GM19463 (cell line): ENCODE measurements around the gene USH2A.
"Not testable (repeated sequence)": the region's sequence is repeated elsewhere in the genome, so short reads cannot be mapped to it uniquely, and the experiment has no call there.

Source experiments
- ATAC-seq: cut with Tn5 transposase; IDR thresholded peaks from one replicate; pipeline ENCODE4 v1.9.1; 2021; ENCODE audit warnings: mild to moderate bottlenecking, moderate library complexity; ENCODE audit not compliant: unreplicated experiment

USH2A gene

DNA sequence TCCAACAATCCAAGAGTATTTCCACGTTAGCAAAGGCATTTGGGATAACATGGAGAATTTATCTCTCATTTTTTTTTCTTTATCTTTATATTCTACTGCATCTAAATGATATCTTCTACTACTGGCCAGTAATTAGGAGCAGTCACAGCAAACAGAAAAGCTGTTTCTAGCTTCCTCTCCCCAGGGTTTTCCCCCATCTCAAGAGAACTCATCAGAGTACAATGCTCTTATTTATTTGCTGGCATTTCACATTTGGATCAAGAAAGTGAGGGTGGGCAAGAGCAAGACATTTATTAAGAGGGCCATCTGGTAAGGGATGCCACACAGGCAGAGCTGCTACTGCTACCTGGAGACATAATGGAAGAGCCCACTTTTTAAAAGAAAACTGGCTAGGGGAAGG lies 368.2 kb downstream of the USH2A start:
- no peak for ATAC-seq

GRCh38 chr1:216054600-216054999 lies 368.6 kb downstream of the USH2A start:
- ATAC-seq, result no peak

GRCh38 chr1:216051071-216051470 lies 372.2 kb downstream of the USH2A start:
- ATAC-seq, result no peak

DNA sequence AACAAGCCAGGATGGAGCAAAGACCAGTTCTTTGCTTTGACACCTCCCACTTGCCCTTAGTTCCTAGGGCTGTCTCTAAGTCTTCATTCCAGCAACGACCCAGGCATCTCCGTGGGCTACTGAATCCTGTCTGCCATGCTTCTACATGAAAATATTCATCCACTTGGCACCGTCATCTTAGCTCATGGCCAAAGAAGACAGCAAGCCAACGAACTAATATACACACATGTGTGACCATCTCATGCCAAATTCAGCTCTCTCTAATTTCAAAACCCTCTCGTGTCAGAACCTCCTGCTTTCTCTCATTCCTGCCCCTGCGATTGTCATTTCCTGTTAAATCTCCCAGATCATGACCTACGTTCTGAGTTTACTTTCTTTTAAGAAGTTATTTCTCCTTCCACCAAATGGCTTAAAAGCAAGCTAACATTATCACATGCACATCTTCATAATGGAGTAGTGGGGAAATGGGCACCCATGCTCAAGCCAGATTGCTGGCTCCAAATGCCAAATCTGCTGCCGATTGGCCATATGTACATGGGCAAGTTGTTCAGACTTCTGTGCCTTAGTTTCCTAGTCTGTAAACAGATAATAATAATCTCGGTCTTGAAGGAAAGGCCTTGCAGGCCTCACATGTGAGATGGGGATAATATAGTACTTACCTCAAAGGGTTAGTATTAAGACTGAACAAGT lies 373.4 kb downstream of the USH2A start:
- no peak for ATAC-seq

DNA sequence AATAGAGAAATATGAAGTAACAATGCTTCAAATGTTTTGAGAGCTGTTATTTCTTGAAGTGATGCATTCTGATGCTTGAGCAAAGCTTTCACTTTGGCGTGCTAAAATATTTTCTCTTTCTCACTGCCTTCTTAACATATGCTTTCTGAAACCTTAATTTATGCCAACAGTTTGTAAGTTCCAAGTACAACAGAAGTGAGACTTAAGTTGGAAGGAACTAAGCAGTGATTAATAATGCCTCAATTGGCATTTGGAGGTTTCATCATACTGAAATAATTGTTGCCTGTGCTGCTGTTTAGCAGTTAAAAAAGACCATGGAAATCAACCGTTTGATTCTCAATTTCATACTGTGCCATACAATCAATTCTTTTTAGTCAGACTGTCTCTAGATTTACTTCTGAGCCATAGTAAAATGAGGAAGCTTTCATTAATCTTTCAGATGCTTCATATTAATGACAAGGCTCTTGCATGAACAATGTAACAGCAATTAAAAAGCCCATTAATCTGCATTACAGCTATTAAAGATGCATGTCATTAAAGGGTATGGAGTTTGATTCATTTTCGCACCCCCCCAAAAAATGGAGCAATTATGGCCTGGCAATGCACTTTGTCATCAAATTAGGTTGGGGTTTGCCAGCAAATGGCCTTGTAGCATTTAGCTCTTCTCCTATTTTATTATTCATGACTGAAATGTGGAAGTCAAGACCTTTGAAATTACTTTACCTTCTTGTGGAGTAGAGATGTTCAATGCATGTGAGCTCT lies 375.3 kb downstream of the USH2A start:
- no peak for ATAC-seq

GRCh38 chr1:216046336-216046735 lies 376.9 kb downstream of the USH2A start:
- ATAC-seq, result no peak

DNA sequence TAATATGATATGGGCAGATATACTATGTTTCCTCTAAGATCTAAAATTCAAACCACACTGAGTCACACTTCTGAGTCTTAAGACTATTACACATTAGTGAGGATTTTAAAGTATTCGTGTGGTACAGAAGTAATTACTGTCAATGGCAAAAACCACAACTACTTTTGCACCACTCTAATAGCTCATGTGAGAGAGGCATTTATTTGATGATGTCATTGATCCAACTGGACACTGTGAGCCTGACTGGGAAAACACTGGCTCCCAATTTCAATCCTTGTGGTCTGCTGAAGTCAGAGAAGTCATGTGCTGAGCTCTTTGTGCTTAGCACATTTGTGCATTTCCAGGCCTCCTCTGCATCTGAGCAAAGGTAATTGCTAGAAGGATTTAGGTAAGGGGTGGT lies 377.8 kb downstream of the USH2A start:
- ATAC-seq, result no peak

GRCh38 chr1:216044538-216044937 lies 378.7 kb downstream of the USH2A start:
- ATAC-seq, result no peak

DNA sequence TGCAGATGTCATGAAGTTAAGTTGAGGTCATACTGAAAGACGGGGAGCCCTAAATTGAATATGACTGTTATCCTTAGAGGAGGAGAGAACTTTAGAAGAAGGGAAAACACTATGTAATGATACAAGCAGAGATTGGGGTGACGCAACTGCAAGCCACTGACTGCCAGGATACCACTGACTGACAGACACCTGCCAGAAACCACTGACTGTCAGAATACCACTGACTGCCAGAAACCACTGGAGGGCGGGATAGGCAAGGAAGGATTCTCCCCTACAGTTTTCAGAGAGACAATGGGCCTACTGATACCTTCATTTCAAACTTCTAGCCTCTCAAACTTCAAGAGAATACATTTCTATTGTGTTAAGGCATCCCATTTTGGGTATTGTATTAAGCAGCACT lies 388.7 kb downstream of the USH2A start:
- peak; percentile 44 for ATAC-seq

DNA sequence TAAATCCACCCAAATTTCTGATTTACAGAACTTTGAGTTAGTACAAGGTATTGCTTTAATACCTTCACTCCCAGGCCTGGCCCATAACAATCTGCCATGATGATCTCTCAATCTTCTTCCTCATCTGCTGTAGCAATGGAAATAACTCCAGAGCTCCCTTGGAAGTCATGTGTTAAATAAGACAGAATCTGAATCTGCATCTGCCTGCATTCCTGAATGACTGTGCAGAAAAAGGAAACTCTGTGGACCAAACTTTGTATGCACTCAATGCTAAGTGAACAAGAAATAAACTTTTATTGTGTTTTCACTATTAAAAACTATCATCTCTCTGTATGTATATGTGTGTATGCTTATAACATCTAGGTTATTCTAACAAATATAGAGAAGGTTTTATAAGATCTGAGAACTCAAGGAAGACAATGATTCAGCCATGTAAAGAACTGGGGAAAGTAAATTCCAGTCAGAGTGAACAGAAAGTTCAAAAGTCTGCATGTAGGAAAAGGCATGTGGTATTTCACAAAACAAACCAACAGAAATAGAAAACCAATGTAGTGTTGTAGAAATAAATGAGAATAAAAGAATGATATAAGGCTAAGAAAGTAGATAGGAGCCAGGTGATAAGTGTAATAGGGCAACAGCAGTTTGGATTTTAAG lies 390.2 kb downstream of the USH2A start:
- no peak for ATAC-seq

GRCh38 chr1:216032284-216032683 lies 391.0 kb downstream of the USH2A start:
- ATAC-seq, result peak; percentile 72

- no peak for ATAC-seq
Observed at GRCh38 chr1:216028631-216029030, 394.6 kb downstream of the USH2A start.

DNA sequence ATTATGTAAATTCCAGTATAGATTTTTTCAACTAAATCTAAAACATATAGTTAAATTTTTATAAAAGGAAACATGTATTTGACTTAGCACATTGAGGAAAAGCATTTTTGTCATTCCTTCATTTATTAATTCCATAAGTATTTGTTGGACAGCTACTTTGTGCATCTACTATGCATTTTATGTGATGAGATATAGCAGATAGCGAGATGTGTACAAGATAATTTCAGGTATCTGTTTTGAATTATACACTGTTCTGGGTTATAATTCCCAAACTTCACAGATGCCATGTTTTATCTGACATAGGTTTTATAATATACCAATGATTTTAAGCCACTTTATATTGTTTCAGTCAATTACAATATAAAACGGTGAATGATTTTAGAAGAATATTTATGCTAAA lies 398.7 kb downstream of the USH2A start:
- no peak for ATAC-seq

GRCh38 chr1:216020743-216021345 lies 402.4 kb downstream of the USH2A start:
- peak; percentile 77 for ATAC-seq

DNA sequence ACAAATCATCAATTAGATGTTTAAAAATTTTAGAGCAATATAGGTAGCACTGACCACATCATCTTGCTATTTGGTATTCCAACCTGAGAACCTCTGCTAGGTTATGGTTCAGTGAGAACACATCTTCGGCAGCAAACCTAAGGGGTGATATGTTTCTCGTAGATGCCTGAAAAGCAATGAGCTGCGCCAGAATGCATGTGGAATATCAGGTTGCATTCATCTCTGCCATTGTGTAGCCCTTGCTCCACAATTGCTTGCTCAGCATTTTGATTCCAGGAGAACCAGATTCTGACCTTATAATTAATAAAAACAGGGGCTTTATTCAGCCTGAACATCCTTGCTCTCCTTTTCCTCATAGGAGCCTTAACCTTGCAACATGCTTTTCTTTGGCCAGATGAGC lies 408.1 kb downstream of the USH2A start:
- no peak for ATAC-seq

DNA sequence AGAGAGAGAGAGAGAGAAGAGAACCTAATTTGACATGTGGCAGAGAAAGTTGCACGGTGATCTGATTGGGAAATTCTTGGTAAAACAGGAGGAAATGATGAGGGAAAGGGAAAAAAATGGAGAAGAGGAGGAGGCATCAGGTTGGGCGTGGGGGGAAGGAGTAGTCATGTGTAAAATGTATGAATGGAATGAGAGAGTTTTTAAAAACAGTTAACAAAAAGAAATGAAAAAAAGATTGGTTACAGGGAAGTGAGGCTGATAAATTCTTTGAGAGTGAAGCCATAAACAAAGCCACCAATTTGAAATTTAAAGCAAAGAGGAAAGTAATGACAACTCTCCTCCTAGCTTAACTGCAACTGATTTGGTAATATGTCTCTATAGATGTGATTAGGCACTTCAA lies 409.2 kb downstream of the USH2A start:
- ATAC-seq, result no peak

DNA sequence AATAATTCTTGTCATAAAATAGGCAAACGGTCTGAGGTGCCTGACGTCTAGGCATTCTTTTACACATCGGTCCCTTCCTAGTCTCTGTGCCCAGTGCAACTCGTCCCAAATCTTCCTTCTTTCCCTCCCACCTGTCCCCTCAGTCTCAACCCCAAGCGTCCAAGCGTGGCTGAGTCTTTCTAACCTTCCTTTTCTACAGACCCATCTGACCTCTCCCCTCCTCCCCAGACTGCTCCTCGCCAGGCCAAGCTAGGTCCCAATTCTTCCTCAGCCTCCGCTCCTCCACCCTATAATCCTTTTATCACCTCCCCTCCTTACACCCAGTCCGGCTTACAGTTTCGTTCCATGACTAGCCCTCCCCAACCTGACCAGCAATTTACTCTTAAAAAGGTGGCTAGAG lies 413.8 kb downstream of the USH2A start:
- not testable (repeated sequence) for ATAC-seq

DNA sequence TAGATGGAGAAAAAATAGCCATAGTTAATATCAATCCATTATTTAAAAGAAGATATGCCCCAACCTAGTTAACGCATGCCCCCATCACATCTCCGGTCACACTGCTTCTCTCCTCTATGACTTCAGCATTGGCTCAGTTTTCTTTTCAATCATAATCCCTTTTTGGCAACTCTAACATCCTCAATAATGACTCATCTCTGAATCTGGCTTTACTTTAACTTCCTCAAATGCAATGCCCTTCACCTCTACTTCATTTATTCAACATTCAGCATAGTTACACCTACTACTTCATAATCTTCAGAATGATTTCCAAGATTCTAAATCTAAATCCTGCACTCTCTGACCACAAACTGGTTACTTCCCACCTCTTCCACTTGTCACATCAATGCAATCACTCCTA lies 417.3 kb downstream of the USH2A start:
- peak; percentile 99 for ATAC-seq

DNA sequence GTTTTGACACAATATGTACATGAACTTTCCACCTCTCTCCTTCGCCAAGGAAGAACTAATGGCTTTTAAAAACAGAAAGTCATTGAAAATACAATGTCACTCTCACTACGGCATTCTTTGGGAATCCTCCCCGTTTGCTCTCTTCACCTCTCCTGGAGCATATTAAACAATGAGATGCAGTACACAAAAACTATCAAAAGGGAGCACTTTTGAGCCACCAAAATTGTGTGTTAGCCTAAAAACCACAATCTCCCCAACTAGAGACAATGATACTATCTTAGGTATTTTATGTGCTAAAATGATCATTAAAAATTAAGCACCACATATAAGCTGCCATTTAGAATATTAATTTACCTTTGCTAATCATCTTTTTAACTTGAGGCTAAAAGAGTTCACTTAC lies 430.6 kb downstream of the USH2A start:
- ATAC-seq, result peak; percentile 65

GRCh38 chr1:215987092-215987875 lies 436.0 kb downstream of the USH2A start:
- ATAC-seq, result no peak

- ATAC-seq, result no peak
Observed at GRCh38 chr1:215986401-215986800, 436.8 kb downstream of the USH2A start.
